ENCODE results near the gene DYNC1H1. TPM values are rescaled to one million over a fixed set of nuclear protein-coding genes. Genes with fewer than 3 reads are reported as not detected.

The DYNC1H1 gene
- total RNA-seq, 1 donor from 2014 or later, result 662 TPM

GRCh38 chr14:102084931-102085330, 120.6 kb downstream of the DYNC1H1 start:
- H3K27ac Mint-ChIP-seq (ENCODE audit: unreplicated experiment), result no peak overlapping the region
- DNase-seq (ENCODE audit: low spot score), result no peak
- peak overlapping the region; percentile 98 for H3K4me3 Mint-ChIP-seq (ENCODE audit: unreplicated experiment)

DNA sequence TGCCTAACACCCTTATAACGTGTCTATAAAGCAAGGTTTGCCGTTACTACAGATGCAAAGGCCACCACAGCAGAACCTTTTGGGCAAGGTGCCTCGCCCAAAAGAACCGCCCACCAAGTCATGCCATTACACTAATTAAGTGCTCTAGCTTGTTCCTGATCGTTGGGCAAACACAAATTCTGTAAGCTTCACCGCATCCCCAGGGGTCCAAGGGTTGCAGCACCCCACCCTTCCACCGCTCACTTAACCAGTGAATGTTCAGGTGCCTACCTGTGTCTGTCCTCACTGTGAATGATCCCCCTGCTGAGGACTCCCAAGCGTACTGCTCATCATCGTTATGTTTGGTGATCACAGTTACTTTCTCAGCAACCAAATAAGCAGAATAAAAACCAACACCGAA, 121.1 kb downstream of the DYNC1H1 start:
- Mint-ChIP-seq H3K4me1 (ENCODE audit: unreplicated experiment) (peaks cover 50% of the 10 kb centered on the region), H3K27ac (ENCODE audit: unreplicated experiment) (peak overlapping the region; percentile 94), H3K9me3 (ENCODE audit: unreplicated experiment) (no peaks in the 10 kb centered on the region), H3K27me3 (ENCODE audit: unreplicated experiment) (peaks cover 8% of the 10 kb centered on the region), H3K36me3 (ENCODE audit: low read depth, unreplicated experiment) (peaks cover 50% of the 10 kb centered on the region), H3K4me3 (ENCODE audit: unreplicated experiment) (peak overlapping the region; percentile 98)
- no peak for TF ChIP-seq CTCF (IDR thresholded peaks at IDR 0.05; ENCODE audit: unreplicated experiment)
- no peak for DNase-seq (ENCODE audit: low spot score)

More at GRCh38 chr14:102084931-102085330, 120.6 kb downstream of the DYNC1H1 start:
- Mint-ChIP-seq H3K36me3 (ENCODE audit: low read depth, unreplicated experiment) (peaks cover 54% of the 10 kb centered on the region), H3K4me1 (ENCODE audit: unreplicated experiment) (peaks cover 46% of the 10 kb centered on the region), H3K27me3 (ENCODE audit: unreplicated experiment) (peaks cover 5% of the 10 kb centered on the region), H3K9me3 (ENCODE audit: unreplicated experiment) (no peaks in the 10 kb centered on the region)
- no peak for TF ChIP-seq CTCF (IDR thresholded peaks at IDR 0.05; ENCODE audit: unreplicated experiment)

DNA sequence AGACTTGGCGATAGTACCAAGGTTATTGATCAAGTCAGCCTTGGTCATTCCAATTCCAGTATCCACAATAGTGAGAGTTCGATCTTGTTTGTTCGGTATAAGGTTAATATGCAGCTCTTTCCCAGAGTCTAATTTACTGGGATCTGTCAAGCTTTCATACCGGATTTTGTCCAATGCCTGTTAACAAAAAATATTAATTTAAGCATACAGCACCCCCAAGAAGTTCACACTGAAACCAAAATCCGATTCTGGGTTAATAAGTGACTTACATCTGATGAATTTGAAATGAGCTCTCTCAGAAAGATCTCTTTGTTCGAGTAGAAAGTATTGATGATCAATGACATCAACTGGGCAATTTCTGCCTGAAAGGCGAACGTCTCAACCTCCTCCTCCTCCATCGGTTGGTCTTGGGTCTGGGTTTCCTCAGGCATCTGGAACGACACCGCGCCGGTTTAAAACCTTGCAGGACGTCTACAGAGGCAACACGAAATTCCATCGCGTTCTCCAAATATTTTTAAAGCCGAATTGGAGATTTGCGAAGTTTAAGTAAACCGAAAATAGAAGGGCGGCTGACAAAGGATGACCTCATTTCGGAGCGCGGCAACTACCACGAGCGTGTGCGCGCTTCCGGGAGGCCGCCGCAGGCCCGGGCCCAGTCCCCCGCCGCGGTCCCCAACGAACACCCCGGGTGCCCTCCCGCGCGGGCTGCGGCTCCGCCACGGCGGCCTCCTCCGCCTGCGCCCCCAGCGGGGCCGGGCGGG, 121.8 kb downstream of the DYNC1H1 start:
- Mint-ChIP-seq H3K4me3 (ENCODE audit: unreplicated experiment) (peak overlapping the region; percentile 98), H3K27ac (ENCODE audit: unreplicated experiment) (peak overlapping the region; percentile 94), H3K4me1 (ENCODE audit: unreplicated experiment) (peaks cover 50% of the 10 kb centered on the region), H3K27me3 (ENCODE audit: unreplicated experiment) (peaks cover 9% of the 10 kb centered on the region), H3K9me3 (ENCODE audit: unreplicated experiment) (no peaks in the 10 kb centered on the region), H3K36me3 (ENCODE audit: low read depth, unreplicated experiment) (peaks cover 44% of the 10 kb centered on the region)
- no peak for TF ChIP-seq CTCF (IDR thresholded peaks at IDR 0.05; ENCODE audit: unreplicated experiment)
- DNase-seq (ENCODE audit: low spot score), result no peak

DNA sequence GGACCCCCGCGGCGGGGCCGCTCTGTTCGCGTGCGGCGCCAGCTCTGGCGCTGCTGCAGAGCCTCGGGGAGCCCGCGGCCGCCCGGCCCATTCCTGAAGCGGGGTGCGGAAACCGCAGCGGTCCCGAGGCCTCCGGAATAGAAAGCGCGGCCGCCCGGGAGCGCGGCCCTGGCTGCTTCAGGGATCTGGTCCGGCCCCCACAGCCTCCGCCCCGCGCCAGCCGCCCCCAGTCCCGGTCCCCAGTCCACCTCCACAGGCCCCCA, 122.3 kb downstream of the DYNC1H1 start:
- Mint-ChIP-seq H3K4me1 (ENCODE audit: unreplicated experiment) (peaks cover 50% of the 10 kb centered on the region), H3K36me3 (ENCODE audit: low read depth, unreplicated experiment) (peaks cover 41% of the 10 kb centered on the region), H3K4me3 (ENCODE audit: unreplicated experiment) (peak overlapping the region; percentile 87), H3K9me3 (ENCODE audit: unreplicated experiment) (no peaks in the 10 kb centered on the region), H3K27me3 (ENCODE audit: unreplicated experiment) (peaks cover 9% of the 10 kb centered on the region), H3K27ac (ENCODE audit: unreplicated experiment) (peak overlapping the region; percentile 77)
- no peak for TF ChIP-seq CTCF (IDR thresholded peaks at IDR 0.05; ENCODE audit: unreplicated experiment)
- no peak for DNase-seq (ENCODE audit: low spot score)

DNA sequence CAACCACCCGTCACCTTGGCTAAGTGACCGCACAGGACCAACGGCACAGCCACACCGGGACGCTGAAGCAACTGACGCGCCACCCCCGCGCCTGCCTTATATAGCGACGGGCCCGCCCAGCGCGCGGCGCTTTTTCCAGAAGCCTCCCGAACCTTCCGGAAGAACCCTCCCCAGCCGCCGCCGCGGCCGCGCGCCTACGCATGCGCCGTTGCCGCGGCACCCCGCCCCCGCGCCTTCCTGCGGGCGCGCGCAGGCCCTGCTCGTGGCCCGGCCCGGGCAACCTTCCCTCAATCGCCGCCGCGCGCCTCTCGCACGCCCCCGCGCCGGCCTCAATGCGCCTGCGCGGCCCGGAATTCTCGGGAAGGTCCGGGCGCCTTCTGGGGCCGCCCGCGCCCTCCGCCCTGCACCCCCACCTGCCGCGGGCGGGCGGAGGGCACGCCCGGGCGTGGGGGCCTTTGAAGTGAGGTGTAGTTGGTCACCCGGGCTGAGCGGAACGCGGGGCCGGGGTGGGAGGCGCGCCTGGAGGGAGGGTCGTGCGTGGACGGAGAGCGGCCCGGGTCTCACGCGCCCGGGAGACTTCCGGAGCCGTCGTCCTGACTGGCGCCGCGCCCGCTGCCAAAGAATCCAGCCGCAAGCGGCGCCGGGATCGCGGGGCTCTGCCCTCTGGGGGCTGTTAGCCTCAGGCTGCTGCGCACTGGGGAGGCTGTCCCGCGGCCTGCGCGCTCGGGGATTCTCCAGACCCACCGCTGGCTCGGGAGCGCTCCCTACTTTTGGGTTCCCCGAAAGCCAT, 122.8 kb downstream of the DYNC1H1 start, which contains the start of gene HSP90AA1:
Gene HSP90AA1, minus strand, starts transcription at position 73 of the 790 bp plus-strand sequence. CDS start 666 bp downstream, outside the sequence.
- H3K27ac Mint-ChIP-seq (ENCODE audit: unreplicated experiment), result peak within 1 kb of the TSS; percentile 94
- peaks cover 9% of the 10 kb centered on the region for H3K27me3 Mint-ChIP-seq (ENCODE audit: unreplicated experiment)
- H3K36me3 Mint-ChIP-seq (ENCODE audit: low read depth, unreplicated experiment), result peaks cover 36% of the 10 kb centered on the region
- H3K9me3 Mint-ChIP-seq (ENCODE audit: unreplicated experiment), result no peaks in the 10 kb centered on the region
- H3K4me1 Mint-ChIP-seq (ENCODE audit: unreplicated experiment), result peaks cover 50% of the 10 kb centered on the region
- peak within 1 kb of the TSS; percentile 98 for H3K4me3 Mint-ChIP-seq (ENCODE audit: unreplicated experiment)
- peak; percentile 99 for DNase-seq (ENCODE audit: low spot score)
- no peak for TF ChIP-seq CTCF (IDR thresholded peaks at IDR 0.05; ENCODE audit: unreplicated experiment)

Data from endothelial cell (in vitro differentiated cells).